Liver (tissue), 9 donors: Measurements from ENCODE around the gene SGO2. TPM values are rescaled to one million over a fixed set of nuclear protein-coding genes. Genes with fewer than 3 reads are reported as not detected.

Source experiments
- DNase-seq: peaks from one replicate; pipeline ENCODE4 v3.0.0-alpha.2; 2017; ENCODE audit warnings: low spot score
- H3K27ac ChIP-seq, 2 donors: one replicate each; pipeline ENCODE4 v1.7.0; 2013; ENCODE audit warnings: inconsistent platforms in 2 of 2, low read length in 2 of 2, control low read depth in 1 of 2, low read depth in 1 of 2, mild to moderate bottlenecking in 1 of 2
- H3K27me3 ChIP-seq, 4 donors: one replicate each; pipeline versions ENCODE4 v1.6.1 to v1.7.0; 2013; ENCODE audit warnings: low read length in 3 of 4, inconsistent platforms in 1 of 4, mild to moderate bottlenecking in 1 of 4, moderate library complexity in 1 of 4; ENCODE audit not compliant: control insufficient read depth in 4 of 4, insufficient read depth in 4 of 4
- H3K36me3 ChIP-seq, 4 donors: one replicate each; pipeline versions ENCODE4 v1.6.1 to v1.7.0; 2013; ENCODE audit warnings: low read length in 3 of 4, mild to moderate bottlenecking in 3 of 4, low read depth in 1 of 4, moderate library complexity in 1 of 4; ENCODE audit not compliant: control insufficient read depth in 4 of 4, insufficient read depth in 3 of 4
- H3K4me1 ChIP-seq, 4 donors: one replicate each; pipeline versions ENCODE4 v1.6.1 to v1.7.0; 2013; ENCODE audit warnings: low read length in 3 of 4, mild to moderate bottlenecking in 3 of 4, moderate library complexity in 1 of 4; ENCODE audit not compliant: control insufficient read depth in 4 of 4, insufficient read depth in 4 of 4
- H3K4me3 ChIP-seq, 3 donors: one replicate each; pipeline versions ENCODE4 v1.6.1 to v1.7.0; 2013; ENCODE audit warnings: low read length in 3 of 3, control low read depth in 1 of 3, low read depth in 1 of 3, mild to moderate bottlenecking in 1 of 3
- H3K9ac ChIP-seq, 2 donors: one replicate each; pipeline ENCODE4 v1.7.0; 2013; ENCODE audit warnings: low read length in 2 of 2, mild to moderate bottlenecking in 2 of 2, moderate library complexity in 2 of 2, control low read depth in 1 of 2, low read depth in 1 of 2
- H3K9me3 ChIP-seq, 4 donors: one replicate each; pipeline versions ENCODE4 v1.6.1 to v1.7.0; 2013; ENCODE audit warnings: low read length in 3 of 4; ENCODE audit not compliant: control insufficient read depth in 4 of 4
- ATF3 ChIP-seq: IDR thresholded peaks from 2 replicates; pipeline ENCODE4 v1.6.1; 2016; ENCODE audit warnings: antibody characterized with exemption
- CTCF ChIP-seq: fragments of 150-350 bp; IDR thresholded peaks from 2 replicates; pipeline ENCODE4 v1.5.1; 2017; ENCODE audit warnings: improper control_type of control experiment, low read depth, low read length; ENCODE audit not compliant: missing input control
- EGR1 ChIP-seq, 2 donors: IDR thresholded peaks; 2 replicates each; pipeline ENCODE4 v1.6.1; 2016 to 2018; ENCODE audit warnings: antibody characterized with exemption in 2 of 2, low read depth in 2 of 2
- FOXA1 ChIP-seq: IDR thresholded peaks from 2 replicates; pipeline ENCODE4 v1.6.1; 2016; ENCODE audit warnings: antibody characterized with exemption
- FOXA2 ChIP-seq: IDR thresholded peaks from 2 replicates; pipeline ENCODE4 v1.6.1; 2016; ENCODE audit warnings: antibody characterized with exemption
- GABPA ChIP-seq, 2 donors: IDR thresholded peaks in 1 of 2; conservative IDR thresholded peaks in 1 of 2; 2 replicates each; pipeline ENCODE4 v1.6.1; 2016; ENCODE audit warnings: antibody characterized with exemption in 2 of 2, mild to moderate bottlenecking in 1 of 2, moderate library complexity in 1 of 2
- HNF4G ChIP-seq: IDR thresholded peaks from 2 replicates; pipeline ENCODE4 v1.6.1; 2016; ENCODE audit warnings: antibody characterized with exemption
- JUND ChIP-seq, 2 donors: IDR thresholded peaks; 2 replicates each; pipeline ENCODE4 v1.6.1; 2016; ENCODE audit warnings: antibody characterized with exemption in 2 of 2
- MAX ChIP-seq: IDR thresholded peaks from 2 replicates; pipeline ENCODE4 v1.6.1; 2016; ENCODE audit warnings: antibody characterized with exemption
- NR2F2 ChIP-seq: IDR thresholded peaks from 2 replicates; pipeline ENCODE4 v1.6.1; 2016; ENCODE audit warnings: antibody characterized with exemption
- RAD21 ChIP-seq, 2 donors: IDR thresholded peaks; 2 replicates each; pipeline ENCODE4 v1.6.1; 2016; ENCODE audit warnings: antibody characterized with exemption in 2 of 2, mild to moderate bottlenecking in 2 of 2
- REST ChIP-seq: IDR thresholded peaks from 2 replicates; pipeline ENCODE4 v1.6.1; 2016; ENCODE audit warnings: antibody characterized with exemption, mild to moderate bottlenecking
- RXRA ChIP-seq, 2 donors: IDR thresholded peaks; 2 replicates each; pipeline ENCODE4 v1.6.1; 2017 to 2018; ENCODE audit warnings: antibody characterized with exemption in 2 of 2, mild to moderate bottlenecking in 1 of 2
- SP1 ChIP-seq: IDR thresholded peaks from 2 replicates; pipeline ENCODE4 v1.6.1; 2018; ENCODE audit warnings: antibody characterized with exemption, mild to moderate bottlenecking
- TAF1 ChIP-seq: conservative IDR thresholded peaks from 2 replicates; pipeline ENCODE4 v1.6.1; 2016; ENCODE audit warnings: antibody characterized with exemption, mild to moderate bottlenecking
- WGBS: extraction: QIAGEN DNeasy Blood & Tissue Kit; methylation state at CpG from one replicate; pipeline ENCODE4 v1.1.7; 2013; 5-methylcytosine and 5-hydroxymethylcytosine counted together
- polyA plus RNA-seq, 2 donors: library from polyadenylated mRNA; stranded (reverse) in 1 of 2; unstranded in 1 of 2; fragments of 200-250 nt in 1 of 2; fragments of >200 nt in 1 of 2; fragmentation: Nextera tagmentation in 1 of 2; extraction: Ambion mirVana in 1 of 2; gene quantifications; one replicate each; pipeline versions ENCODE4 v1.2.1 to v1.2.3, GENCODE V29; 2013 to 2015
- total RNA-seq, 2 donors: library from RNA; depleted of rRNA; stranded (reverse); fragments of >200 nt; gene quantifications; one replicate each; pipeline ENCODE4 v1.2.3, GENCODE V29; 2014
- donor health status: healthy.
- donor health status: healthy.
- donor health status: healthy.
- donor health status: healthy.
- donor health status: healthy.

The SGO2 gene
- total and polyA plus RNA-seq, 4 donors: 0.58 to 14.9 (median 0.77) TPM

- Histone ChIP-seq H3K36me3 (peaks cover 0 to 19% (median 9%) of the 10 kb centered on the region in 4 donors), H3K4me3 (no peak overlapping the region), H3K9ac (no peak overlapping the region), H3K4me1 (no peaks in the 10 kb centered on the region), H3K27ac (no peak overlapping the region), H3K27me3 (no peaks in the 10 kb centered on the region), H3K9me3 (no peaks in the 10 kb centered on the region)
- DNase-seq: no peak
- WGBS: 97% methylated on average over 1 of the region's 1 CpG
- TF ChIP-seq GABPA (IDR thresholded peaks at IDR 0.05 in 1 of 2, conservative IDR thresholded peaks at IDR 0.05 in 1 of 2) (no peak), JUND (IDR thresholded peaks at IDR 0.05) (no peak), RAD21 (IDR thresholded peaks at IDR 0.05) (no peak)
Measured at GRCh38 chr2:200496696-200497095, 29.3 kb upstream of the SGO2 start.

GRCh38 chr2:200498402-200499162 is 27.4 kb upstream of the SGO2 start:
- Histone ChIP-seq H3K4me1 (no peaks in the 10 kb centered on the region), H3K9ac (no peak overlapping the region), H3K27me3 (no peaks in the 10 kb centered on the region), H3K36me3 (peaks cover 0 to 22% (median 10%) of the 10 kb centered on the region in 4 donors), H3K4me3 (no peak overlapping the region), H3K9me3 (no peaks in the 10 kb centered on the region), H3K27ac (no peak overlapping the region)
- no peak for DNase-seq
- TF ChIP-seq RXRA (IDR thresholded peaks at IDR 0.05): no peak
- TF ChIP-seq MAX: no peak
- TF ChIP-seq HNF4G: no peak
- no peak for TF ChIP-seq NR2F2
- TF ChIP-seq FOXA1: no peak
- TF ChIP-seq JUND (IDR thresholded peaks at IDR 0.05): no peak
- no peak for TF ChIP-seq SP1
- no peak for TF ChIP-seq ATF3
- no peak for TF ChIP-seq CTCF
- TF ChIP-seq TAF1: no peak
- no peak for TF ChIP-seq EGR1 (IDR thresholded peaks at IDR 0.05; ENCODE audit: low read depth in 2 of 2)
- TF ChIP-seq FOXA2: no peak
- no peak for TF ChIP-seq GABPA (IDR thresholded peaks at IDR 0.05 in 1 of 2, conservative IDR thresholded peaks at IDR 0.05 in 1 of 2)
- TF ChIP-seq REST: no peak
- WGBS: 95% methylated on average over 2 of the region's 2 CpGs
